HepG2 (cell line): ENCODE results near the gene DDX1. TPM values are rescaled to one million over a fixed set of nuclear protein-coding genes. Genes with fewer than 3 reads are reported as not detected.

Experiments
- ATAC-seq: fragments of 200-7000 bp; cut with Tn5 transposase; 3 replicates; pipeline ENCODE4 v1.9.1; 2020; ENCODE audit warnings: mild to moderate bottlenecking, moderate library complexity
- BruUV-seq: library from RNA; stranded (reverse); fragments of 400-500 nt; replicated peaks from 2 replicates; lab custom pipeline; 2021; lab: Mats Ljungman, UMichigan
- CTCF ChIA-PET: fragments of 300-600 bp; formaldehyde crosslinking; extraction: SDS; loops from one replicate; lab custom pipeline; 2021; ENCODE audit warnings: low total read pairs, inconsistent platforms, low intra/inter-chr PET ratio; lab: Yijun Ruan, JAX
- POLR2A ChIA-PET: fragments of 350-600 bp; sonication (Branson Sonifier 250); formaldehyde crosslinking; loops from one replicate; lab custom pipeline; 2020; ENCODE audit warnings: antibody characterized with exemption, inconsistent platforms; lab: Yijun Ruan, JAX
- DNase-seq: peaks from one replicate; pipeline ENCODE4 v3.0.0-alpha.2; 2015; ENCODE audit warnings: low spot score
- FAIRE-seq: peaks from 3 replicates; lab custom pipeline; 2011; peaks lifted over from hg19 to GRCh38; lab: Jason Lieb, UNC
- H2AFZ ChIP-seq: one replicate; pipeline ENCODE4 v1.6.1; 2011; ENCODE audit warnings: low read length, inconsistent platforms
- H3K27ac ChIP-seq: fragments of 300-600 bp; 3 replicates; pipeline ENCODE4 v1.8.0; 2011; ENCODE audit warnings: mixed run types, mild to moderate bottlenecking, mixed read lengths, low read length, inconsistent platforms; ENCODE audit not compliant: insufficient read depth; ENCODE audit errors: extremely low read length
- H3K27me3 ChIP-seq, 2 experiments: fragments of 200-600 bp in 1 of 2; 2 replicates in 1 of 2; 3 replicates in 1 of 2; pipeline versions ENCODE4 v1.6.0 to v1.8.0; 2011; ENCODE audit warnings: low read length in 2 of 2, mild to moderate bottlenecking in 2 of 2, moderate library complexity in 2 of 2, inconsistent platforms in 1 of 2; ENCODE audit not compliant: insufficient read depth in 2 of 2, control insufficient read depth in 1 of 2
- H3K36me3 ChIP-seq, 2 experiments: fragments of 200-600 bp in 1 of 2; replicated peaks in 1 of 2; 2 replicates in 1 of 2; 3 replicates in 1 of 2; pipeline versions ENCODE4 v1.5.1 to v1.8.0; 2011; ENCODE audit warnings: low read length in 2 of 2, inconsistent platforms in 1 of 2; ENCODE audit not compliant: insufficient read depth in 2 of 2, control insufficient read depth in 1 of 2
- H3K4me1 ChIP-seq: 2 replicates; pipeline ENCODE4 v1.5.1; 2012; ENCODE audit warnings: low read length, inconsistent platforms; ENCODE audit not compliant: insufficient read depth
- H3K4me2 ChIP-seq: 2 replicates; pipeline ENCODE4 v1.6.0; 2011; ENCODE audit warnings: low read depth, low read length, inconsistent platforms
- H3K4me3 ChIP-seq, 3 experiments: fragments of 200-600 bp in 1 of 3; sonication (generic), shearing (Covaris generic) in 1 of 3; replicated peaks in 1 of 3; 2 replicates each; pipeline ENCODE4 v1.5.1; 2011 to 2016; ENCODE audit warnings: low read length in 3 of 3, inconsistent platforms in 2 of 3, low read depth in 2 of 3, mild to moderate bottlenecking in 2 of 3, control low read depth in 1 of 3, mixed read lengths in 1 of 3; ENCODE audit not compliant: insufficient read depth in 1 of 3
- H3K79me2 ChIP-seq: one replicate; pipeline ENCODE4 v1.6.1; 2011; ENCODE audit warnings: low read length, inconsistent platforms; ENCODE audit not compliant: insufficient read depth
- H3K9ac ChIP-seq: 2 replicates; pipeline ENCODE4 v1.6.0; 2011; ENCODE audit warnings: mild to moderate bottlenecking, low read depth, low read length, inconsistent platforms; ENCODE audit not compliant: insufficient read depth
- H3K9me3 ChIP-seq: 2 replicates; pipeline ENCODE4 v1.5.1; 2012; ENCODE audit warnings: mild to moderate bottlenecking, low read length
- H4K20me1 ChIP-seq: 2 replicates; pipeline ENCODE4 v1.6.0; 2011; ENCODE audit warnings: inconsistent platforms, mild to moderate bottlenecking, low read length, moderate library complexity; ENCODE audit not compliant: insufficient read depth
- KLF11 ChIP-seq: IDR thresholded peaks from 2 replicates; pipeline ENCODE4 v1.6.1; 2016; ENCODE audit warnings: missing compliant biosample characterization
- MAFF ChIP-seq: IDR thresholded peaks from 2 replicates; pipeline ENCODE4 v1.6.1; 2011; ENCODE audit warnings: low read depth, low read length, improper control_type of control experiment
- ZNF350 ChIP-seq: sonication (generic); formaldehyde crosslinking; IDR thresholded peaks from 2 replicates; pipeline ENCODE4 v1.4.0; 2020; ENCODE audit warnings: mild to moderate bottlenecking, low read depth, missing genetic modification reagents, borderline replicate concordance
- ZNF496 ChIP-seq: sonication (generic); formaldehyde crosslinking; IDR thresholded peaks from 2 replicates; pipeline ENCODE4 v1.8.1; 2023; ENCODE audit warnings: mild to moderate bottlenecking, moderate library complexity, missing genetic modification reagents; ENCODE audit not compliant: insufficient replicate concordance
- ZNF572 ChIP-seq: sonication (generic); formaldehyde crosslinking; IDR thresholded peaks from 2 replicates; pipeline ENCODE4 v1.5.1; 2020; ENCODE audit warnings: mild to moderate bottlenecking, missing genetic modification reagents
- ZNF713 ChIP-seq: sonication (generic); formaldehyde crosslinking; IDR thresholded peaks from 2 replicates; pipeline ENCODE4 v1.4.0; 2020; ENCODE audit warnings: mild to moderate bottlenecking, missing genetic modification reagents
- WGBS: methylation state at CpG from one replicate; pipeline ENCODE4 v1.1.6; 2017; ENCODE audit warnings: low lambda C conversion rate; 5-methylcytosine and 5-hydroxymethylcytosine counted together
- in situ Hi-C: cut with HindIII; loops from 2 replicates; pipeline ENCODE4 v1.10.0; 2017; ENCODE audit warnings: low pct_unique_long_range_greater_than_20kb; ENCODE audit not compliant: extremely low pct_ligation_motif_present
- intact Hi-C: fragments of 100-400 bp; cut with micrococcal nuclease; formaldehyde crosslinking; loops from one replicate; pipeline ENCODE4 v1.10.0; 2022; ENCODE audit not compliant: unreplicated experiment
- polyA plus RNA-seq, 8 experiments: library from polyadenylated mRNA; depleted of rRNA in 3 of 8; stranded (reverse) in 7 of 8; unstranded in 1 of 8; fragments of >200 nt; fragmentation: Illumina TruSeq in 4 of 8; extraction: Trizol in 4 of 8; gene quantifications; 2 replicates each; pipeline versions ENCODE4 v1.2.1 to v1.2.3, GENCODE V29; 2011 to 2016; ENCODE audit warnings: low read depth in 4 of 8, missing spikeins in 1 of 8, mixed read lengths in 1 of 8; ENCODE audit not compliant: insufficient read depth in 1 of 8
- total RNA-seq, 5 experiments: library from RNA; depleted of rRNA; stranded (reverse); fragments of >200 nt; fragmentation: Illumina TruSeq; extraction: Trizol; gene quantifications; 2 replicates each; pipeline ENCODE4 v1.2.3, GENCODE V29; 2016; ENCODE audit warnings: low read depth in 1 of 5
- TF ChIP-seq, protein P1 (sequence below): sonication (generic); formaldehyde crosslinking; IDR thresholded peaks from 2 replicates; pipeline ENCODE4 v1.5.0; 2020; ENCODE audit warnings: mild to moderate bottlenecking, missing genetic modification reagents, borderline replicate concordance
- TF ChIP-seq, protein P2 (sequence below): sonication (generic); formaldehyde crosslinking; IDR thresholded peaks from 2 replicates; pipeline ENCODE4 v1.8.1; 2022; ENCODE audit warnings: mild to moderate bottlenecking, missing genetic modification reagents

DDX1 gene
- total and polyA plus RNA-seq, 2 of the 13 experiments (the other 11 are each of a cell fraction or from before 2014, with no cell fraction given), result 81.6 to 130 TPM

DNA sequence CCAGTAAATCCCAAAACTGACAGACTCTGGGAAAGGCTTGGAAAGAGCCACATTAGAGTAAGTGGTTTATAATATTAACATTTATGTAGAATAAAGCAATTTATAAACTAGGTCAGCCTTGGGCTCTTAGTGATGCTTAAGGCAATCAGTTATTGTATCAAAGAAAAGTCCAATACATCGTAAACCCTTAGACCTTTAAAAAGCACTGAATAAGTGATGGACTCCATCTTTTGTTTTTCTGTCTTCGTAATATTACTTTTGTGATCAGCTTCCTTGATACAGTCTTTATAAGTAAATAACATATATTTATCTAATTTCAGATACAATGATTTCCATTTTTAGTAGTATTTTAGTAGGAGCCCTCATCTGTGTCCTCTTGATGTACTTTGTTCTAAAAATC, 28.7 kb downstream of the DDX1 start:
- H2AFZ ChIP-seq, result no peak overlapping the region
- TF ChIP-seq ZNF713, result no peak
- TF ChIP-seq MAFF, result no peak
- TF ChIP-seq, protein P1, sequence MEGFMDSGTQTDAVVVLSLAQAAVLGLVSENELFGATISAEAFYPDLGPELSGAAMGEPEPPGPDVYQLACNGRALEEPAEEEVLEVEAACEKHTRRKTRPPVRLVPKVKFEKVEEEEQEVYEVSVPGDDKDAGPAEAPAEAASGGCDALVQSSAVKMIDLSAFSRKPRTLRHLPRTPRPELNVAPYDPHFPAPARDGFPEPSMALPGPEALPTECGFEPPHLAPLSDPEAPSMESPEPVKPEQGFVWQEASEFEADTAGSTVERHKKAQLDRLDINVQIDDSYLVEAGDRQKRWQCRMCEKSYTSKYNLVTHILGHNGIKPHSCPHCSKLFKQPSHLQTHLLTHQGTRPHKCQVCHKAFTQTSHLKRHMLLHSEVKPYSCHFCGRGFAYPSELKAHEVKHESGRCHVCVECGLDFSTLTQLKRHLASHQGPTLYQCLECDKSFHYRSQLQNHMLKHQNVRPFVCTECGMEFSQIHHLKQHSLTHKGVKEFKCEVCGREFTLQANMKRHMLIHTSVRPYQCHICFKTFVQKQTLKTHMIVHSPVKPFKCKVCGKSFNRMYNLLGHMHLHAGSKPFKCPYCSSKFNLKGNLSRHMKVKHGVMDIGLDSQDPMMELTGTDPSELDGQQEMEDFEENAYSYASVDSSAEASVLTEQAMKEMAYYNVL (CRISPR knock-in tag), result no peak
- no peak for TF ChIP-seq ZNF496 (CRISPR knock-in tag)
- TF ChIP-seq ZNF350, result no peak
- no peak for TF ChIP-seq ZNF572
- TF ChIP-seq, protein P2, sequence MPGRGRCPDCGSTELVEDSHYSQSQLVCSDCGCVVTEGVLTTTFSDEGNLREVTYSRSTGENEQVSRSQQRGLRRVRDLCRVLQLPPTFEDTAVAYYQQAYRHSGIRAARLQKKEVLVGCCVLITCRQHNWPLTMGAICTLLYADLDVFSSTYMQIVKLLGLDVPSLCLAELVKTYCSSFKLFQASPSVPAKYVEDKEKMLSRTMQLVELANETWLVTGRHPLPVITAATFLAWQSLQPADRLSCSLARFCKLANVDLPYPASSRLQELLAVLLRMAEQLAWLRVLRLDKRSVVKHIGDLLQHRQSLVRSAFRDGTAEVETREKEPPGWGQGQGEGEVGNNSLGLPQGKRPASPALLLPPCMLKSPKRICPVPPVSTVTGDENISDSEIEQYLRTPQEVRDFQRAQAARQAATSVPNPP (CRISPR knock-in tag), result no peak
- no peak for TF ChIP-seq KLF11 (CRISPR knock-in tag)
- no TSS peak for BruUV-seq
- POLR2A ChIA-PET, result no interaction called here
- no peak overlapping the region for H3K4me2 ChIP-seq
- no peaks in the 10 kb centered on the region for H4K20me1 ChIP-seq
- H3K36me3 ChIP-seq, result peaks cover 29 to 89% of the 10 kb centered on the region in 2 experiments
- no peak overlapping the region for H3K4me3 ChIP-seq
- H3K27ac ChIP-seq, result no peak overlapping the region
- no peaks in the 10 kb centered on the region for H3K79me2 ChIP-seq
- H3K9me3 ChIP-seq, result no peaks in the 10 kb centered on the region
- FAIRE-seq (no peak), DNase-seq (no peak), ATAC-seq (no peak)
- in situ Hi-C loops, result no loop called here
- CTCF ChIA-PET, result no interaction called here
- no peak overlapping the region for H3K9ac ChIP-seq
- intact Hi-C loops, result no loop called here
- no peaks in the 10 kb centered on the region for H3K4me1 ChIP-seq
- 100% methylated on average over 2 of the region's 2 CpGs for WGBS
- H3K27me3 ChIP-seq, result no peaks in the 10 kb centered on the region
